EL (cell line): ENCODE results near the gene NXT1.
A peak's percentile ranks its signal among the peaks of the same experiment; 100 is the strongest.

Experiments used
- DNase-seq: peaks from one replicate; pipeline ENCODE4 v3.0.0-alpha.2; 2016

Gene NXT1

DNA sequence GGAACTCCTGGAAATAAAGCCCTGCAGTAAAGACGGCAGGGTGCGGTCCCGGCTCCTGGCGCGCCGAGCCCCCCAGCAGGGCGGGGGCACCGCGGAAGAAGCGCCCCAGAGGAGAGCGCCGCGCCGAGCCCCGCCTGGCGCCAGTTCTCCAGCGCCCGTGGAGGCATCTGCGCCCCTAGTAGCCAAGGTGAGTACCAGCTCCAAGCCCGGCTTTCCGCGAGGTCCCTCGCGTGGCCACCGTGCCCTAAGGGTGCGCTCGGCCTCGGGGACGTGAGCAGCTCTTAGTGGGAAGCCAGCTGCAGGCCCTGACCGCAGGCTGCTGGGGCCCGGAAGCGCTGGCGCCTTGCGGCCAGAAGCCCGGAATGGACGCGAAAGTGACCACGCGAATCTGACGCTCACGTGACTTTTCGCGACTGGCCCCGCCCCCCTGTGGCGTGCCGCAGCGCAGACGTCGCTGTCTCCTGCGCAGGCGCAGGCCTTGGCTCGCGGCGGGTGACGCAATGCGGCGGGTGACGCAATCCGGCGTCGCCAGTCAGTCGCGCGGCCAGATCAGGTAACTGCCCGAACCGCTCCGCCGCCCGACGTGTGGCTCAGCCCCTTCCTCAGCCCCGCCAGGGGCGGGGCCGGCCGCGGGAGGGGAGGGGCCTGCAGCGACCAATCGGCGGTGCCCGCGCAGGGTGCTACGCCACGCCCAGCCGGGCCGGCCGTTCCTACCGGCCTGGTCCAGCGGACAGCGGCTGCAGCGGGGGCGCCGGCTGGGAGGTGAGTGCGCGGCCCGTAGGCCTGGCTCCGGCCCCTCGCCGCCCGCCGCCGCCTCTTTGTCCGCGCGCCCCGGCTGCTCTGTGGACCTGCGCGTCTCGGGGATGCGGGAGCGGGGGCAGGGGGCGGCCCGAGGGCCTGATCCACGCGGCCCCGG is 11.1 kb downstream of the NXT1 start, which contains the start of gene GZF1:
Gene GZF1 (plus strand): TSS at position 707 of the 916 bp plus-strand sequence. CDS start 2,202 bp downstream, outside the sequence.
- DNase-seq = peak; percentile 98

DNA sequence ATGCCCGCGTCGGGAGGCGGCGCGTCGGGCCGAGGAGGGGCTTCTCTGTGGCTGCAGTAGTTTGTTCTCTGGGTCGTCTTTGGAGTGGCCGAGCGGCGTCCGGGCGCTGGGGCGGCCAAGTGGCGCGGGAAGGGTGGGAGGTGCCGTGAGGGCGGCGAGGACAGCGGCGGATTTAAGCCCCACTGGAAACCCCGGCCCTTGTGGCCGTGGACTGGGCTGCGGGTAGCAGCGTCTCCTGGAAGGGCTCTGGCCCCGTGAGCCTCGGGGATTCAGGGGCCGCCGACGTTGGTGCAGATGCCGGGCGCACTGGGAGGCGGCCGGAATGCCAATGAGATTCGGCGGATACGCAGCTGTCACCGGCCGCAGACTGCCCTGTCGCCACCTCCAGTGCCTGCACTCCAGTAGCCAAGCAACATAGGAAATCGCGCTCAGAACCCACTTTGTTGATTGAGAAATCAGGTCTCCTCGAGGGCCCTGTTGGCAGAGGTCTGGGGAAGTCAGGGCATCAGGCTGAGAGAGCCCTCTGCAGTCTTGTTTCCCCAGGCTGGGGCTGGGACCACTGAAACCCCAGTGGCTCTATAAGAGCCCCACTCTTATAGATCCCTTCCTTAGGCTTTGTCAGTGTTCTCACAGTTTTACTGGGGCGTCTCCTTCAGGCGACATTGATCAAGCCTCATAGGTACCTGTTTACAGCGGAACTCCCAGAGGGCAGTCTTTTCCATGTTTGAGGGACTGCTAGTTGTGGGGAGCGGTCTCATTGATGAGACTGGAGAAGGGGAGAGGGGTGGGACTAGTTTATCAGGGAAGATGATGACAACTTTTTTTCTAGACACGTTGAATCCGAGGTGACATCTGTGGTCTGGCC is 12.0 kb downstream of the NXT1 start:
- DNase-seq = peak; percentile 37

DNA sequence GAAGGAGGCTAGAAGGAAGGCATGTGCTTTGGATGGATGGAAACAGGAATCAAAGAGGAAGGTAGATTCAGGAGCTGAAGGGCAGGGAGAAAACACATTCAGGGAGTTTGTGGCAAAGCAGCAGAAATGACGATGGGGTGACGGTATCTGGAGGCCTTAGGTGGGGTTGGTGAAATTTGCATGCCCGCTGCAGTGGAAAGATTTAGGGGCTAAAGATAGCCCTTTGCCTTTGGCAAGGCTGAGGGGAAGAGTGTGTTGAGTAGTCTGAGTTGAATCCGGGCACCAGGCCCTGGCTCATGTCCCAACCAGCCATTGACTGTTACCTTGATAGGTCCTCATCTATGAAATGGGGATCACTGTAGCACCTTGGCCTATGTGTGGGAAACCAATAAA is 12.7 kb downstream of the NXT1 start:
- no peak for DNase-seq

DNA sequence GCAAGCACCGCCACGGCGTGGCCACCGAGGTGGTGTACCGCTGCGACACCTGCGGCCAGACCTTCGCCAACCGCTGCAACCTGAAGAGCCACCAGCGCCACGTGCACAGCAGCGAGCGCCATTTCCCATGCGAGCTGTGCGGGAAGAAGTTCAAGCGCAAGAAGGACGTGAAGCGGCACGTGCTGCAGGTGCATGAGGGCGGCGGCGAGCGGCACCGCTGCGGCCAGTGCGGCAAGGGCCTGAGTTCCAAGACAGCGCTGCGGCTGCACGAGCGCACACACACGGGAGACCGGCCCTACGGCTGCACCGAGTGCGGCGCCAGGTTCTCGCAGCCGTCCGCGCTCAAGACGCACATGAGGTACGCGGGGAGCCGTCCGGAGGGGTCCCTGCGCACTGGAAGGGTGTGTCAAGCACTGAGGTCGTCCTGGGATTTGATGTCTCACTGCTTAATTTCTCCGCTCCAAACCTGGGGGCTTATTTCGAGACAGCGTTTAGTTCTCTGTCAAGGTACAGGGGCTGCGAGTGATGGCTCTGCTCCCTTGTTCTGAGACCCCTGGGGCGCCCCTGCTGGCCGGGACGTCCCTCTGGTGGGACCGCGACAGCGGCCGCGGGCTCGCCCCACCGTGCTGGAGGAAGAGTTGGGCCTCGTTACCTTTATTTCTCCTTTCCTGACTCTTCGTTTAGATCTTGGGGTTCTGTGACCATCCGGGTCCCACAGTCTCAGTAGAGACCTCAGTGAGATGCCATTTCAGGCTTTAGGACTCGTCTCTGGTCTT is 15.0 kb downstream of the NXT1 start:
- no peak for DNase-seq

DNA sequence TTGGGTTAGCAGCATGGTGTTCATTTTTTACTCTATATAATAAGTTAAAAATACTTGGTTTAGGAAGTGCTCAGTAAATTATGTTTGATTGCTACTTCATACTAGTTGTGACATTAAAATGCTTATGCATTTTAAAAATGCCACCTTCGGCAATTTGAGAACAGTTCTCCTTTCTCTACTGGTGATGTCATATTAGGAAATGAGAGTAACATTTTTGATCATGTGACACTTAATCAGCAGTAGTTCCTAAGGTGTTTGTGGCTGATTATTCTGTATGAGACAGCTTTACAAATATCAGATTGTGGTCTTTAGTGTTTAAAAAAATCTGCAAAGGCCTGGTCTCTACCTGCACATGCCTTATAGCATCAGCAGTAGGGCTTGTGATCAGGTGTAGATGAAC is 15.8 kb downstream of the NXT1 start:
- no peak for DNase-seq

DNA sequence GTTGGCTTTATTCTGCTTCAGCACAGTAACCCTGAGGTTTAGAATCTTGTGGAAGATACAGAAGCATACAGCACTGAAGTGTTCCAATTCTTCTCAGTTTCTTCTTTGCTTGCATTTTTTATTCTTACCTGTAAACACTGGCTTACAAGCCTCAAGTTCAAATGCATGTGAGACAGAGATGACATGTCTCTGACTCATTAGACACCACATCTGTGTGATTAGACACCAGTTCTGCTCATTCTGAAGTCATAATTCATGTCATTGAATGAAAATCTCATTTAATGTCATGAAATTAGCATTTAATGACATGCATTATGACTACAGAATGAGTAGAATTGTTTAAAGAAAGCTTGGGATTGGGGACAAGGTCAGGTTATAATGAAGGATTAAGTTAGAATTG is 17.2 kb downstream of the NXT1 start:
- DNase-seq = peak; percentile 35

DNA sequence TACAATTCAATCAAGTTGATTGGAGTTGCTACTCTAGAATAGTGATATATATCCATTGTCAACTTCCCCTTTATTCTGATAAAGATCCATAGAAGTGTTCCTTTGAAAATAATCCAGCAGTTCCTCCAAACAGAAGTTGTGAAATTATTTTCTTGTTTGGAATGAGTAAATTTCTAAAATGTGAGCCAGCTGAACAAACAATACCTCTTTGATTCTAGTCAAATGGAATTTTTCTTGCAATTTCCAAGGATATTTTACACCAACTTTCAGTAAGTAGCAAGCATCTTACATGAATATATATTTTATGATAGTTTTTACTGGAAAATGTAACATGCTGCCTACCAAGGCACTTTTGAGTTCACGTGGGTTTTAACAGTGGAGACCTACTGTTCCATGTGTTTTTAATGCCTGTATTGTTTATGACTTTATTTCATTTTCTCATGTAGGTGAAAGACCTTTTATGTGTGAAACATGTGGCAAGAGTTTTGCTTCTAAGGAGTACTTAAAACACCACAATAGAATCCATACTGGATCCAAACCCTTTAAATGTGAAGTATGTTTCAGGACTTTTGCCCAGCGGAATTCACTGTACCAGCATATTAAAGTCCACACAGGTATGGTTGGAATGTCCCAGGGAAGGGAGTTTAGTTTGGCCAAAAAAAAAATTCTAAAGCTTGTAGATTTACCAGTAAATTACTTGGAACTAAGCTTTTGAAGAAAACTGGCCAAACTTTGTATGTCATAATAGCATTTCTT is 17.9 kb downstream of the NXT1 start:
- no peak for DNase-seq

DNA sequence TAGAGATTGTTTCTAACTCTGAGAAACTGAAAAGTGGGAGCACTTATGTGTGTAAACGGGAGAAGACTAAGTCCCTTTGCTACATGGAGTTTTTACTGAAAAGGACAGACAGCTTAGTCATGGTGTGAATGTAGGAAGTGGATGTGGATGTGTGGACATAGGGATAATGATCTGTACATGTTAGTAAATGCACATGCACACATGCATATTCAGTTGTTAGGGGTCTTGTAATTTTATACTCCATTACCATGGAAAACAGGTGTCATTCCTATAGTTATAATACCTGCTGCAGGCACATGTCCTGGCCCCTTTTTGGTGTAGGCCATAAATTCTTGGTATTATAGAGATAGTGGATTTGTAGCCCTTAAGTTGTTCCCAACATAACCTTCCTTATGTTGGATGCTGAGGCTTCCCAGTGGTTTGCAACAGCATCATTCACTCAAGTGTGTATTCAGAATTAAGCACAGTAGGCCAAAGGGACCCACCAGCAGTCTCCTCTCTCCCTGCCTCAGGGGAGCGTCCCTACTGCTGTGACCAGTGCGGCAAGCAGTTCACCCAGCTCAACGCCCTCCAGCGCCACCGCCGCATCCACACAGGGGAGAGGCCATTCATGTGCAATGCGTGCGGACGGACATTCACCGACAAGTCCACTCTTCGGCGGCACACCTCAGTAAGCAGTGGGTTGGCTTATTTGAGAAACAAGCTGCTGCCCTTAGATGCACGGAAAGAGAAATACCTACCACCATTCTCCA is 18.7 kb downstream of the NXT1 start:
- no peak for DNase-seq

DNA sequence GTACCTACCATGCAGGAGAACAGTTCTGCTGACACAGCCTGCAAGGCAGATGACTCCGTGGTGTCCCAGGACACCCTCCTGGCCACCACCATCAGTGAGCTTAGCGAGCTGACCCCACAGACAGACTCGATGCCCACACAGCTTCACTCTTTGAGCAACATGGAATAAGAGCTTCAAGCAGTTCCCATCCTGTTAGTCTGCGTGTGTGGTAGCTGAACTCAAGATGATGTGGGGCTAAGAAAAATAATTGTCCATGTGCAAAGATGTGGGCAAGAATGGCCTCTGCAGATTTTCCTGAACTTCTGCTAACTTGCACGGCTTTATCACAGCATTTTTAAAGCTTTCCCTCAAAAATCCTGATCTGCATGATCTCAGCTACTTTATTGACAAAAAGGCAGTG is 19.7 kb downstream of the NXT1 start:
- no peak for DNase-seq

DNA sequence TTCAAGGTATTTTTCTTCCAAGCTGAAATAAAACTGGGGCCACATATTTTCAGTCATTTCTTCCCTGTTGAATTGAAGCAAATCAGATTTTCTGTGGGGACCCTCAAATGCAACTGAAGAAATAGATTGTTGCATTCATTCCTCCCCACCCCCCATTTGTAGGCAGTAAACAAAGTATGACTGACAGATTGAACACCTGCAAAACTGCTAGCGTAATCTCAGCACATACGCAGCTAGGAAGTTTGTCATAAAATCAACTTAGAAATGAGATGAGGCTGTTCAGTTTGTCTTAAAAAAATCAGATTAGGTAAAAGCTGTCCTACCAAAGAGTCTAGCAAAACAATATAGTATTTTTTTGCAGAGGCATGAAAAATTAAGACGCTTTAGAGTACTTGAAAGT is 20.3 kb downstream of the NXT1 start:
- no peak for DNase-seq

DNA sequence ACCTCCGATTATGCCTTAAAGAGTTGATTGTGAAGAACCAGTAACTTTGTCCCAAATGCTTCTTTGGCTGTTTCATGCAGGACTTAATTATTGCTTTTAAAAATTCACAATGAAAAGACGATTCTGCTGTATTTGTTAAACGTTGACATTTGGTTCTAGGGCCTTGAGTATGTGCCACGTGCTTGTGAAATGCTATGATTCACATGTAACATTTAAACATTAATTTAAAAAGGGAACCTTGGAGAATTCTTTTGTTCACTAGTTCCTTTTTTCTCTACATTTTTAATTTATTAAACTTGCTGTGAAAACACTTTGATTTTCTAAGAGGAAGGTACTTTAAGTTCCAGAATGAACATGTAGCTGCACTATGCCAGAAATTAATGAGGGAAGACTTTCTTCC is 20.9 kb downstream of the NXT1 start:
- no peak for DNase-seq

DNA sequence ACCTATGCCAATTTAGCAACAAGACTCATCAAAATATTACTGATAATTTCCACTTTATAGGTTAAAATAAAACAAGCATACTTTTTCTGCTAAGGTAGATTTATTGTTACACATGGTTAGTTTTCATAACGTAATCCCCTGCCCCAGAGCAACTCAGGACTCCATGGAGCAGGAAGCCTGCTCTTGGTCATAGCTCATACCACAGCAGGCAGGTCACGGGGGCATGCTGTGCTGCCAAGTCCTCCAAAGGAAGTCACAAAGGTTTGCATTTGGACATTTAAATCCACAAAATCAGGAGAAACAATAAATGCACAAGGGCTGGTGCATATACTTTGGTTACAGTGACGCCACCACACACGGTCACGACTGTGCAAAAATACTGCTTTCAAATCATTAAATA is 23.9 kb downstream of the NXT1 start:
- DNase-seq = no peak

DNA sequence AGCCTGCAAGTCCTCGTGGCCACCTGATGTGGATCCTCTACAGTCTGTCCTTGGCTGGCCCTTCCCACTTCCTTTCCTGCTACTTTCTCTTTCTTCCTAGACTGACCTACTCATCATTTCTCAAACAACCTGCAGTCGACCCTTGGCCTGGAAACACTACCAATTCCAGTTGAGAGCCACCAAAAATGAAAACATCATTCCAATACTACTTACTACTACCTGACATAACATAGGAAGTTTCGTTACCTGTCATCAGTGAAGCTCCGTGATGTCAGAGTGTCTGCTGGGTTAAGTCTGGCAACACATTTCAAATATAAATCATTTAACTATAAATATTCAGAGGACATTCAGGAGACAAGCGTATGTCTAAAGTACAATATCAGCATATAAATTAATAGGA is 25.2 kb downstream of the NXT1 start:
- DNase-seq = no peak

DNA sequence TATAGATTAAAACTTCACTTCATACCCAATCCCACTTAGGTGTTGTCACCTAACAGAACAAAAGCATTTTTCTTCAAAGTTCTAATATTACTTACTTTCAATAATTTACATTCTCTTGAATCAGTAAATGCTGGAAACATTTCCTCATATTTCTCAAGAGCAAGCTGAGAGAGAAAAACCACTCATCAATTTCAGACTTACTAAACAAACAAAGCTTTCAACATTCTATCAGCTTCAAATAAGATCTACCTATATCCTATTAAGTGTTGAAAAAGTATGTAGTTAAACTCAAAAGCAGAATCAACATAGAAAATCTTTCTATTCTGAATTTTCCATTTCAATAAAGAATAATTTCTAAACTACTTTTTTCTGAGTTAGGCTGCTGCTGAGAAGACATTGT is 29.2 kb downstream of the NXT1 start:
- no peak for DNase-seq

DNA sequence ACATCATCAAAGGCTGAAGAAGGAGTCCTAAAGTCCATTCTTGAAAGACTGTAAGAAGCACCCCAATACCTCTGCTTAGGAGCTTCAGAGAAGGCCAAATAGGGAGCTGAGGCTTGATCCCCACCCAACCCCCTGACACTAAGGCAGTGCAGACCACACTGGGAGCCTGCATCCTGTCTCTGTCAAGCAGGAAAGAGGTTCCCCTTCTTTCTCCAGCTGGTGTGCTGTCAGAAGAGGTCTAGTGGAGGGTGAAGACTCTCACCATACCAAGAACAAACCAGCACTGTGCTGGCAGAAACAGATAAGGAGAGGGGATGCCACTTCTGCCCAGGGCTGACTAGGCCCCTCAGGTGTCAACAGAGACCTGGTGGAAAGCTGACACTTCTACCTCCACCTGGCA is 31.3 kb downstream of the NXT1 start:
- DNase-seq = no peak

DNA sequence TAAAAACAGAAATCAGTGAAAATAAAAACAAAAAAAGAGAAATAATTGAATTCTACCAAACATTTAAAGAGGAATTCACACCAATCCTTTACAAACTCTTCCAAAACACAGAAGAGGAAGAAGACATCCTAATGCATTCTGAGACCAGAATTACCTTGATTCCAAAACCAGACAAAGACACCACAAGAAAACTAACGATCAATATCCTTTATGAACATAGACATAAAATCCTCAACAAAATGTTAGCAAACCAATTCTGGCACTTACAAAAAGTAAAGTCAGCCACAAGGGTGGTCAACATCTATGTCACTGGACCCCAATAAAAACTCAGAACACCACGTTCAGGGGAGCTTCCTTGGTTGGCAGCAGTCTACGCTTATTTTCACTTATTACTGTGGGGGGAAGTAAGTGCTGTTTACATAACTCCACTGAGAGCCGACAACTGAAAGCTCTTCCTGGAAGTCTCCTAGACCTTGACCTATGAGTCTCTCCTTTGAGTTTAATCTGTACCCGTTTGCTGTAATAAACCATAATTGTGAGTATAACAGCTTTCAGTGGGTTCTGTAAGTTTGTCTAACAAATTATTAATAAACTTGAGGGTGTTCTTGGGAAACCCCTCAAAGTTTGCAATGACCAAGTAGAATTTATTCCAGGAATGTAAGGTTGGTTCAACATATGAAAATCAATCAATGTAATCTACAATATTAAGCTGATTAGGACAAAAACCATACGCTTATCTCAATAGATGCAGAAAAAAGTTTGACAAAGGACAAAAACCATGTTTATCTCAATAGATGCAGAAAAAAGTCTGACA is 35.9 kb downstream of the NXT1 start:
- DNase-seq = no peak

DNA sequence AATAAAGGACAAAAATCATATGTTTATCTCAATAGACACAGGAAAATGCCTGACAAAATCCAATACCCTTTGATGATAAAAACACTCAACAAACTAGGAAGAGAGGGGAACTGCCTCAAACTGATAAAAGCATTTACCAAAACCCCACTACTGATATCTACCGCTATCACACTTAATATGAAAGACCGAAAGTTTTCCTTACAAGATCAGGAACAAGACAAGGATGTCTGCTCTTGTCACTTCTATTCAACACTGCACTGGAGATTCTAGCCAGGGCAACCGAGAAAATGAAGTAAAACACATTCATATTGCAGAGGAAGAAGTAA is 36.5 kb downstream of the NXT1 start:
- no peak for DNase-seq

DNA sequence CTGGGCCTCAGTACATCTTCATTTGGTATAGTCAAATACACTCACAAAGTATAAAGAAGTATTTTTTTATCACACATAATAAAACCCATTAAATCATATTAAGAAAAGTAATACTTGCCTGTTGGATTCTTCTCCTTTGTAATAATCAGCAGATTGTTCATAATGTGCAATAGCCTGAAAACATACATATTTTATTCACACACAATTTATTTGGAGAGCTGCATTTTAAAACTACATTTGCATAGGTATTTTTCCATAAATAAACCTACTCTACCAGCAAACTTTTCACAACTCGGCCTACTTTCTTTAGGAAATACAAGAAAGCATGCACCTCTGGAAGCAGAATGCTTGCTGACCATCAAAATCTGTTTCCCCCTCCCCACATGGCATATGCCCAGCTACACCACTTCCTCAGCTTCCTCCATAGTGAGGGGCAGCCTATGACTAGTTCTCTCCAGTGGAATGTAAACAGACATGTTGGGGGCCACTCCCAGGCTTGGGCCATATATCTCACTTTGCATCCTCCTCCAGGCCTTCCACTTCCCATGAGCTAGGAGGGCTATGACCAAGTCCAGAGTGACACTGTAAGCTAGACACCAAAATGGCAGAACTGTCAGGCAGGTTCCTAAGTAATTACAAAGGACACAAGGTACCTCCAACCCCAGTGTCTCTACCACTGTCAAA is 39.6 kb downstream of the NXT1 start:
- no peak for DNase-seq

DNA sequence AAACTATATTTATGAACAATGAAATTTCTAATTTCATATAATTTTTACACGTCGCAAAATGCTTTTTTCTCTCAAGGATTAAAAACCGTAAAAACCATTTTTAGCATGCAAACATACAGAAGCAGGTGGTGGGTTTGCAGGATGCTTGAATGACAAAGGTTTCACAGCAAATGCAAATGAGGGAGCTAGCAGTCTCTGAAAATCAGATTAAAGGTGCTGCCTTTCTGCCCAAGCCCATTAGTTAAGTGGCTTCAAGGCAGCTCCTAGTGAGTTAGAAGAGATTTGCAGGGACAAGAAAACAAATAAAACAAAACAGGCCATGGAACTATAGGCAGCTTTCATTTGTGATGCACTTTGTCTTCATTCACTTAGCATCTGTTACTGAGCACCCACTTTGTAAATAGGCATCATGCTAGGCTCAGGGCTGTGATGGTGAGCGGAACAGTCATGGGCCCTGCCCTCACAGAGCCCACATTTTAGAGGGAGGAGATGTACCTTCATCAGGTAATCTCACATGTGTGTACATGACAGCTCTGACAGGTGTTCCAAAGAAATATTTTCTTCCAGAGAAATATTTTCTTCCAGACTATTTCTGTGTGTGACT is 41.2 kb downstream of the NXT1 start:
- no peak for DNase-seq
